Testis (tissue), 3 donors: ENCODE results near the gene TRIM8. TPM values are rescaled to one million over a fixed set of nuclear protein-coding genes. Genes with fewer than 3 reads are reported as not detected.
A peak's percentile ranks its signal among the peaks of the same experiment; 100 is the strongest.

ENCODE experiments used
- DNase-seq: peaks from one replicate; pipeline ENCODE4 v3.0.0-alpha.2; 2019
- H3K27ac ChIP-seq, 2 donors: fragments of 200-600 bp; sonication (generic); one replicate each; pipeline ENCODE4 v1.5.1; 2019
- H3K27me3 ChIP-seq: fragments of 200-600 bp; sonication (generic); one replicate; pipeline ENCODE4 v1.5.1; 2019
- H3K36me3 ChIP-seq: fragments of 200-600 bp; sonication (generic); one replicate; pipeline ENCODE4 v1.5.1; 2017; ENCODE audit warnings: low read depth; ENCODE audit errors: missing control alignments
- H3K4me1 ChIP-seq: fragments of 200-600 bp; sonication (generic); one replicate; pipeline ENCODE4 v1.5.1; 2019
- H3K4me3 ChIP-seq, 2 donors: fragments of 200-600 bp; sonication (generic); one replicate each; pipeline ENCODE4 v1.5.1; 2017 to 2019
- H3K9me3 ChIP-seq: fragments of 200-600 bp; sonication (generic); one replicate; pipeline ENCODE4 v1.5.1; 2017
- POLR2A ChIP-seq: fragments of 450-650 bp; IDR thresholded peaks from one replicate; pipeline ENCODE4 v1.6.1; 2017; ENCODE audit warnings: antibody characterized with exemption, mild to moderate bottlenecking, moderate library complexity
- WGBS, 2 donors: methylation state at CpG; one replicate each; pipeline ENCODE4 v1.1.5; 2018; 5-methylcytosine and 5-hydroxymethylcytosine counted together
- intact Hi-C: fragments of 100-400 bp; cut with DNase I; formaldehyde crosslinking; loops from one replicate; pipeline ENCODE4 v1.15.1; 2023; ENCODE audit warnings: low total_unique reads
- polyA plus RNA-seq: library from polyadenylated mRNA; stranded (reverse); fragments of 350-450 nt; fragmentation: Illumina TruSeq; extraction: RNeasy Lipid Tissue Mini Kit (QIAGEN cat#74804); gene quantifications from one replicate; pipeline ENCODE4 v1.2.3, GENCODE V29; 2014; ENCODE audit warnings: low read depth, low replicate concordance; ENCODE audit not compliant: insufficient read depth
- total RNA-seq, 2 donors: library from RNA; depleted of rRNA; stranded (reverse); fragments of >200 nt; gene quantifications; one replicate each; pipeline ENCODE4 v1.2.3, GENCODE V29; 2016
- TF ChIP-seq, protein P1 (sequence below), 3 experiments: fragments of 450-650 bp in 2 of 3; fragments of 200-600 bp in 1 of 3; sonication (generic) in 1 of 3; IDR thresholded peaks; one replicate each; pipeline ENCODE4 v1.5.1; 2016 to 2019; ENCODE audit warnings: antibody characterized with exemption in 3 of 3, mild to moderate bottlenecking in 2 of 3, moderate library complexity in 1 of 3

TRIM8 gene
- total and polyA plus RNA-seq, 3 donors from 2014 or later: 69.8 to 170 (median 114) TPM

DNA sequence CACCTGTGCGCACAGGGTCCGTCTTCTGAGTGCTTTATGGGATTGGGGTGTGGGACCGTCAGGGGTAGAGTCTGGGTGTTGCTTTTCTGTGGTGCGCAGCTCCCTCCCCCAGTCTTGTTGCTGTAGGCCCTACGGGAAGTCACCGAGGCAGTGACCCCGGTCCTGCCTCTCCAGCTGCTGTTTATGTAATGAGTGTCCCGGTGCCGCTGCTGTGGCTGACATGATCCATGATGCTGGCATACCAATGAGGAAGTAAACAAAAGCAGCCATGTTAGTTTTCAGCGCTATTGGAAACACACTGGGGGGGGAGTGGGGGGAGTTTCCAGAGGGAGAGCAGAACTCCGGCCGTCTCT is 1.1 kb downstream of the TRIM8 start:
- Histone ChIP-seq H3K36me3 (no peaks in the 10 kb centered on the region), H3K27me3 (no peaks in the 10 kb centered on the region), H3K4me1 (peaks cover 43% of the 10 kb centered on the region), H3K9me3 (no peaks in the 10 kb centered on the region), H3K27ac (peak overlapping the region; percentile 96 to 99), H3K4me3 (peak overlapping the region; percentile 79 to 81)
- TF ChIP-seq, protein P1, sequence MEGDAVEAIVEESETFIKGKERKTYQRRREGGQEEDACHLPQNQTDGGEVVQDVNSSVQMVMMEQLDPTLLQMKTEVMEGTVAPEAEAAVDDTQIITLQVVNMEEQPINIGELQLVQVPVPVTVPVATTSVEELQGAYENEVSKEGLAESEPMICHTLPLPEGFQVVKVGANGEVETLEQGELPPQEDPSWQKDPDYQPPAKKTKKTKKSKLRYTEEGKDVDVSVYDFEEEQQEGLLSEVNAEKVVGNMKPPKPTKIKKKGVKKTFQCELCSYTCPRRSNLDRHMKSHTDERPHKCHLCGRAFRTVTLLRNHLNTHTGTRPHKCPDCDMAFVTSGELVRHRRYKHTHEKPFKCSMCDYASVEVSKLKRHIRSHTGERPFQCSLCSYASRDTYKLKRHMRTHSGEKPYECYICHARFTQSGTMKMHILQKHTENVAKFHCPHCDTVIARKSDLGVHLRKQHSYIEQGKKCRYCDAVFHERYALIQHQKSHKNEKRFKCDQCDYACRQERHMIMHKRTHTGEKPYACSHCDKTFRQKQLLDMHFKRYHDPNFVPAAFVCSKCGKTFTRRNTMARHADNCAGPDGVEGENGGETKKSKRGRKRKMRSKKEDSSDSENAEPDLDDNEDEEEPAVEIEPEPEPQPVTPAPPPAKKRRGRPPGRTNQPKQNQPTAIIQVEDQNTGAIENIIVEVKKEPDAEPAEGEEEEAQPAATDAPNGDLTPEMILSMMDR (IDR thresholded peaks at IDR 0.05): no peak
- TF ChIP-seq POLR2A: no peak
- intact Hi-C loops: loop anchor here (10.0 kb wide), 1 partner anchor 141 kb away; the partner anchor contains the start of genes ACTR1A and SUFU
- 0 to 1% methylated on average over 12 of the region's 12 CpGs for WGBS, 2 donors
- peak; percentile 71 for DNase-seq

DNA sequence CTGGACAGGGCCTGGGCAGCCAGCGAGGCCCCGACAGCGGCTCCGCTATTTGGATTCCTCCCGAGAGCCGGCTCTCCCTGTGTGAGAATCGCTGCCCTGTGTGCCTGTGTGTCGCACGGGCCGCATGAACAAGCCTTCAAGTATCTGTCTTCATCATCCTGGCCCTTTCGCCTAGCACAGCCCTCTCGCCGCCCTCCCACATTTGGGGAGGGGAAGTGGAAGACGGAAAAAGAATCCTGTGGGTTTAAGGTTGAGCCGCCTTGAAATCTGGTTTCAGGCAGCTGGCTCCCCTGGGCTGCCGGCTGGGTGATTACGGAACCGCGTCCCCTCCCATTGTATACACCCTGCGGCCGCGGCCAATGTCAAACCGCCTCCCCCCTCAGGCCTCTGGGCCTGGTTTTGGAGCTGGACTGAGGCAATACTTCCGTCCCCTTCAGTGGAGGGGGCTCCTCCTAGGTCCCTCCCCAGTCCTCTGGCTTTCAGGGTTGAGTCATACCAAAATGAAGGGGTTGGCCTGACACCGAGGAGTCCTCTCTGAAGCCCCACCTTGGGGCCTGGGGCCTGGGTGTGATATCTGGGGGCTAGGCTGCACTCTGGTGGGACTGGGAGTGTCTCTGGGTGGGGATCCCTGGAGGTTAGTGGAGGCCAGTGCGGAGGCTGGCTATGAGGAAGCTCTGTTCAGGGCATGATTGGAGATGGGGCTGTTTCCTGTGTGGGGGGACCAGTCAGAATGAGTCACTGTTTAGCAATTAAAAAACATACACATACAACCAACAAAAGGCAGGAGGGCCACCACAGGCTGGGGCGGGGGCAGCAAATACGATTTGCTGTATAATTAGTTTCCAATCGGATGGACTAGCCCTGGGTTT is 1.7 kb downstream of the TRIM8 start:
- Histone ChIP-seq H3K27ac (peak overlapping the region; percentile 96 to 99), H3K4me1 (peaks cover 49% of the 10 kb centered on the region), H3K4me3 (peak overlapping the region; percentile 79 to 81), H3K36me3 (no peaks in the 10 kb centered on the region), H3K27me3 (no peaks in the 10 kb centered on the region), H3K9me3 (no peaks in the 10 kb centered on the region)
- TF ChIP-seq POLR2A: no peak
- TF ChIP-seq, protein P1 (IDR thresholded peaks at IDR 0.05): no peak
- intact Hi-C loops: loop anchor here (10.0 kb wide), 1 partner anchor 141 kb away; the partner anchor contains the start of genes ACTR1A and SUFU
- WGBS, 2 donors: 1% methylated on average over 25 to 29 of the region's 29 CpGs
- peak; percentile 86 for DNase-seq

DNA sequence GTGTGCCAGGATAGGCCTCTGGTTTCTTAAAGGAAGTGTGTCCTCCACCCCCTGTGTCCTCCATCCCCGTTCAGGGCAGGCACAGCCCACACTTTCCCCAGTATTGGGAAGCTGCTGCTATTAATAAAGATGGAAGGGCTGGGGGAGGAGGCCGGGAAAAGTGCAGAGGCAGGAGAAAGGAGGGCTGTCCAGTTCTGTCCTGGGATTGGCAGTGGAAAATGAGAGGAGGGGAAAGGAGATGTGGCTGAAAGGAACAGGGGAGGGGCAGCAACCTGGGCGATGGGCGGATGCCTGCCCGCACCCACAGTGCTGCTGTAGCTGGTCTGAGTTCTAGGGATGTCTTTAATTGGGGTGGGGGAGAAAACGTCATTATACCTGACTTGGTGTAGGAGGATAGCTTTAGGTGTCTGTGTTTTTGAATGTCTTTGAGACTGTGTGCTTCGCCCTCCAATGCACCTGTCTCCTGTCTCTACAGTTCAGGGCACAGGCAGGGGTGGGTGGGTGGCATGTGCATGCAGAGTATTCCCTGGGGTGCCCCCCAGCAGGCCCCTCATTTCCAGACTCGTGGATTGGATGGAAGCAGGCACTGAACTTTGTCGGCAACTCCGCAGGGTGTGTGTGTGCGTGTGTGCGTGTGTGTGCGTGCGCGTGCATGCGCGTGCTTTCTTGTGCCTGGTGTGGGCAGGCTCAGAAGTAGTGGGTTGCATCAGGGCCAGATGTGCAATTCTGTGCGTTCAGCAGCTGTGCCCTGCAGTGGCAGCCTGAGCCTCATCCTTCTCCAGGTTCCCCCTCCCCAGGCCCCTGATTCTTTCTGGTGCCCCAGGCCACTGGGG is 2.5 kb downstream of the TRIM8 start:
- H3K4me1 ChIP-seq: peaks cover 52% of the 10 kb centered on the region
- peak; percentile 82 for DNase-seq
- peak overlapping the region; percentile 79 to 81 for H3K4me3 ChIP-seq
- peak overlapping the region; percentile 96 to 99 for H3K27ac ChIP-seq
- H3K36me3 ChIP-seq: no peaks in the 10 kb centered on the region
- intact Hi-C loops: loop anchor here (10.0 kb wide), 1 partner anchor 142 kb away; the partner anchor contains the start of genes ACTR1A and SUFU
- H3K9me3 ChIP-seq: no peaks in the 10 kb centered on the region
- 21 to 41% methylated on average over 10 to 18 of the region's 18 CpGs for WGBS, 2 donors
- TF ChIP-seq, protein P1 (IDR thresholded peaks at IDR 0.05): no peak
- TF ChIP-seq POLR2A: no peak
- H3K27me3 ChIP-seq: no peaks in the 10 kb centered on the region

GRCh38 chr10:102647443-102648268 is 3.4 kb downstream of the TRIM8 start:
- no peak for DNase-seq
- H3K4me1 ChIP-seq: peaks cover 60% of the 10 kb centered on the region
- TF ChIP-seq POLR2A: no peak
- TF ChIP-seq, protein P1 (IDR thresholded peaks at IDR 0.05): no peak
- H3K4me3 ChIP-seq: peak overlapping the region in 1 of 2 donors; percentile 81
- peak overlapping the region; percentile 7 to 8 for H3K27ac ChIP-seq
- no peaks in the 10 kb centered on the region for H3K36me3 ChIP-seq
- 39 to 50% methylated on average over 4 to 7 of the region's 7 CpGs for WGBS, 2 donors
- H3K9me3 ChIP-seq: no peaks in the 10 kb centered on the region
- no peaks in the 10 kb centered on the region for H3K27me3 ChIP-seq
- intact Hi-C loops: loop anchor here (10.0 kb wide), 1 partner anchor 143 kb away; the partner anchor contains the start of genes ACTR1A and SUFU
